ENCODE results near the gene AKAP12.

The AKAP12 gene

GRCh38 chr6:151240036-151240685, 394 bp downstream of the AKAP12 start:
- no peak for DNase-seq

GRCh38 chr6:151240791-151241642, 1.2 kb downstream of the AKAP12 start:
- peak; percentile 41 for DNase-seq

- no peak for DNase-seq
Measured at GRCh38 chr6:151241853-151242252, 2.1 kb downstream of the AKAP12 start.

GRCh38 chr6:151242420-151242861, 2.7 kb downstream of the AKAP12 start:
- DNase-seq: no peak

GRCh38 chr6:151243481-151243880, 3.7 kb downstream of the AKAP12 start:
- no peak for DNase-seq

- DNase-seq: no peak
Measured at GRCh38 chr6:151247490-151247889, 7.7 kb downstream of the AKAP12 start.

- DNase-seq: no peak
Measured at GRCh38 chr6:151248295-151248694, 8.5 kb downstream of the AKAP12 start.

GRCh38 chr6:151252634-151253033, 12.9 kb downstream of the AKAP12 start:
- no peak for DNase-seq

- DNase-seq: no peak
Measured at GRCh38 chr6:151254451-151255081, 14.8 kb downstream of the AKAP12 start.

GRCh38 chr6:151255811-151256210, 16.0 kb downstream of the AKAP12 start:
- DNase-seq: no peak

GRCh38 chr6:151257985-151258445, 18.2 kb downstream of the AKAP12 start:
- no peak for DNase-seq

GRCh38 chr6:151260205-151260604, 20.4 kb downstream of the AKAP12 start:
- no peak for DNase-seq

GRCh38 chr6:151263035-151263434, 23.3 kb downstream of the AKAP12 start:
- no peak for DNase-seq

GRCh38 chr6:151263967-151264366, 24.2 kb downstream of the AKAP12 start:
- no peak for DNase-seq

GRCh38 chr6:151265282-151265681, 25.5 kb downstream of the AKAP12 start:
- DNase-seq: no peak

- no peak for DNase-seq
Measured at GRCh38 chr6:151269321-151269995, 29.7 kb downstream of the AKAP12 start.

- no peak for DNase-seq
Measured at GRCh38 chr6:151275121-151275520, 35.4 kb downstream of the AKAP12 start.

GRCh38 chr6:151275566-151275965, 35.8 kb downstream of the AKAP12 start:
- DNase-seq: no peak

GRCh38 chr6:151276112-151276740, 36.5 kb downstream of the AKAP12 start:
- DNase-seq: no peak

- DNase-seq: no peak
Measured at GRCh38 chr6:151279891-151280290, 40.1 kb downstream of the AKAP12 start.

- DNase-seq: no peak
Measured at GRCh38 chr6:151280859-151281258, 41.1 kb downstream of the AKAP12 start.

- DNase-seq: no peak
Measured at GRCh38 chr6:151284012-151284411, 44.2 kb downstream of the AKAP12 start.
